Fibroblast of the aortic adventitia (primary cell): ENCODE results near the gene ETV3L. TPM values are rescaled to one million over a fixed set of nuclear protein-coding genes. Genes with fewer than 3 reads are reported as not detected.

Experiments
- DNase-seq: peaks from one replicate; pipeline ENCODE4 v3.0.0-alpha.2; 2010; ENCODE audit warnings: low read depth
- H3K4me3 ChIP-seq: 2 replicates; pipeline ENCODE4 v1.5.1; 2011; ENCODE audit warnings: low read depth, mild to moderate bottlenecking, control low read depth, low read length, moderate library complexity
- CTCF ChIP-seq: IDR thresholded peaks from 2 replicates; pipeline ENCODE4 v1.5.1; 2011; ENCODE audit warnings: mild to moderate bottlenecking, low read length, control low read depth, inconsistent platforms; ENCODE audit not compliant: insufficient read depth
- total RNA-seq: library from RNA; depleted of rRNA; stranded (reverse); fragments of >200 nt; gene quantifications from 2 replicates; pipeline ENCODE4 v1.2.3, GENCODE V29; 2012; ENCODE audit warnings: low replicate concordance

Gene ETV3L
- total RNA-seq, 1 donor, result not detected

- no peak overlapping the region for H3K4me3 ChIP-seq
- TF ChIP-seq CTCF, result no peak
- DNase-seq, result no peak
These were observed 33.1 kb upstream of the ETV3L start for GRCh38 chr1:157132616-157133167.

- DNase-seq, result no peak
- no peak for TF ChIP-seq CTCF
- no peak overlapping the region for H3K4me3 ChIP-seq
These were observed 32.5 kb upstream of the ETV3L start for GRCh38 chr1:157132111-157132510.

- no peak overlapping the region for H3K4me3 ChIP-seq
- no peak for DNase-seq
- no peak for TF ChIP-seq CTCF
These were observed 31.7 kb upstream of the ETV3L start for GRCh38 chr1:157131281-157131680.

GRCh38 chr1:157124855-157125254 lies 25.2 kb upstream of the ETV3L start:
- no peak for DNase-seq
- TF ChIP-seq CTCF, result no peak
- H3K4me3 ChIP-seq, result no peak overlapping the region

GRCh38 chr1:157119448-157119847 lies 19.8 kb upstream of the ETV3L start:
- no peak overlapping the region for H3K4me3 ChIP-seq
- DNase-seq, result no peak
- no peak for TF ChIP-seq CTCF

- DNase-seq, result no peak
- H3K4me3 ChIP-seq, result no peak overlapping the region
- no peak for TF ChIP-seq CTCF
These were observed 19.4 kb upstream of the ETV3L start for GRCh38 chr1:157119008-157119407.

- H3K4me3 ChIP-seq, result no peak overlapping the region
- no peak for DNase-seq
- no peak for TF ChIP-seq CTCF
These were observed 18.0 kb upstream of the ETV3L start for GRCh38 chr1:157117527-157118057.
